AG10803 (cell line): ENCODE measurements around the gene SLITRK6.

Experiments used
- DNase-seq: peaks from one replicate; pipeline ENCODE4 v3.0.0; 2010; ENCODE audit warnings: low read depth
- H3K4me3 ChIP-seq: 2 replicates; pipeline ENCODE4 v1.5.1; 2011; ENCODE audit warnings: mild to moderate bottlenecking, low read length, control low read depth
- TF ChIP-seq, protein P1 (sequence below): conservative IDR thresholded peaks from 2 replicates; pipeline ENCODE4 v1.5.1; 2011; ENCODE audit warnings: mild to moderate bottlenecking, low read length, control low read depth, inconsistent platforms

Gene SLITRK6, protein sequence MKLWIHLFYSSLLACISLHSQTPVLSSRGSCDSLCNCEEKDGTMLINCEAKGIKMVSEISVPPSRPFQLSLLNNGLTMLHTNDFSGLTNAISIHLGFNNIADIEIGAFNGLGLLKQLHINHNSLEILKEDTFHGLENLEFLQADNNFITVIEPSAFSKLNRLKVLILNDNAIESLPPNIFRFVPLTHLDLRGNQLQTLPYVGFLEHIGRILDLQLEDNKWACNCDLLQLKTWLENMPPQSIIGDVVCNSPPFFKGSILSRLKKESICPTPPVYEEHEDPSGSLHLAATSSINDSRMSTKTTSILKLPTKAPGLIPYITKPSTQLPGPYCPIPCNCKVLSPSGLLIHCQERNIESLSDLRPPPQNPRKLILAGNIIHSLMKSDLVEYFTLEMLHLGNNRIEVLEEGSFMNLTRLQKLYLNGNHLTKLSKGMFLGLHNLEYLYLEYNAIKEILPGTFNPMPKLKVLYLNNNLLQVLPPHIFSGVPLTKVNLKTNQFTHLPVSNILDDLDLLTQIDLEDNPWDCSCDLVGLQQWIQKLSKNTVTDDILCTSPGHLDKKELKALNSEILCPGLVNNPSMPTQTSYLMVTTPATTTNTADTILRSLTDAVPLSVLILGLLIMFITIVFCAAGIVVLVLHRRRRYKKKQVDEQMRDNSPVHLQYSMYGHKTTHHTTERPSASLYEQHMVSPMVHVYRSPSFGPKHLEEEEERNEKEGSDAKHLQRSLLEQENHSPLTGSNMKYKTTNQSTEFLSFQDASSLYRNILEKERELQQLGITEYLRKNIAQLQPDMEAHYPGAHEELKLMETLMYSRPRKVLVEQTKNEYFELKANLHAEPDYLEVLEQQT

DNA sequence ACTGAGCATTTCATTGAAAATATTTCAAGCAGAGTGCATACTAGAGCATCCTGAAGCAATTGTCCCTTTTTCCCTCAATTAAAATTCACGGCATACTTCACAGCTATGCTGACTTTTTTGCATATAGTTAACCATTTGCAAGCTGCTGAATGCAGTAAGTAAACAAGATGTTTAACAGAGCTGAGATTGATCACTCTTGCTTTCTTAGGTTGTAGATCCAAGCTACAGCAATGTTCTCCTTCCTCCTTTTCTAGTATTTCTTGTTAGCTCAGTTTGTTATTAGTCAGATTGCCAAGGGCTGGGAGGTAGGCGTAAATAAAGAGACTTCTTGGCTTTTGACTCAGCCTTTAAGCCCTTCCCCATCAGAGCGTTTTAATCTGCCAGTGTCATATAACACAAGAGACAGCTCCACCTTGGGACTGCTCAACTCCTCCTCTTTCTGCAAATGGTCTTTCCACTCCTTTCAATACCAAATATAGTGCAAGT, at the start of gene SLITRK6:
Gene SLITRK6 (minus strand): TSS at position 323 of the 486 bp plus-strand sequence. CDS start 2,911 bp downstream, outside the sequence.
- DNase-seq = no peak
- TF ChIP-seq, protein P1, sequence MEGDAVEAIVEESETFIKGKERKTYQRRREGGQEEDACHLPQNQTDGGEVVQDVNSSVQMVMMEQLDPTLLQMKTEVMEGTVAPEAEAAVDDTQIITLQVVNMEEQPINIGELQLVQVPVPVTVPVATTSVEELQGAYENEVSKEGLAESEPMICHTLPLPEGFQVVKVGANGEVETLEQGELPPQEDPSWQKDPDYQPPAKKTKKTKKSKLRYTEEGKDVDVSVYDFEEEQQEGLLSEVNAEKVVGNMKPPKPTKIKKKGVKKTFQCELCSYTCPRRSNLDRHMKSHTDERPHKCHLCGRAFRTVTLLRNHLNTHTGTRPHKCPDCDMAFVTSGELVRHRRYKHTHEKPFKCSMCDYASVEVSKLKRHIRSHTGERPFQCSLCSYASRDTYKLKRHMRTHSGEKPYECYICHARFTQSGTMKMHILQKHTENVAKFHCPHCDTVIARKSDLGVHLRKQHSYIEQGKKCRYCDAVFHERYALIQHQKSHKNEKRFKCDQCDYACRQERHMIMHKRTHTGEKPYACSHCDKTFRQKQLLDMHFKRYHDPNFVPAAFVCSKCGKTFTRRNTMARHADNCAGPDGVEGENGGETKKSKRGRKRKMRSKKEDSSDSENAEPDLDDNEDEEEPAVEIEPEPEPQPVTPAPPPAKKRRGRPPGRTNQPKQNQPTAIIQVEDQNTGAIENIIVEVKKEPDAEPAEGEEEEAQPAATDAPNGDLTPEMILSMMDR = no peak
- H3K4me3 ChIP-seq = no peak within 1 kb of the TSS

DNA sequence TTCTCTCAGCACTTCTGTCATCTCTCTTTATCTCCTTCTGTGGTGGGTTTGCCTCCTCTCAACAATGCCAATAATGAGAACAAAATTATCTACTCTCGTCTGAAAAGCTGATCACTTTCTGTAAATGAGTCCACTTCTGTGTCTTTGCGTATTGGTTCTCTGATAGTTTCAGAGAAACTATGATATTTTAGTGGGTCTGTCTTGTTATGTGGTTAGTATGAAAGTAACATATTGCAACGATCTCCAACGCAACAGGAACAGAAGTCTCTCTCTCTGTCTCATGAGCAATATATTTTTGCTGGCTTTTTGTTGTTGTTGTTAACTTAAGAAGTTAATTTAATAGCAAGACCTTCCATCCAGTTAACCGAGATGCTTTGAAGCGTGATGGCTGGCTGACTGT, 47.8 kb upstream of the SLITRK6 start:
- no peak for DNase-seq
- TF ChIP-seq, protein P1 = no peak
- no peak overlapping the region for H3K4me3 ChIP-seq

DNA sequence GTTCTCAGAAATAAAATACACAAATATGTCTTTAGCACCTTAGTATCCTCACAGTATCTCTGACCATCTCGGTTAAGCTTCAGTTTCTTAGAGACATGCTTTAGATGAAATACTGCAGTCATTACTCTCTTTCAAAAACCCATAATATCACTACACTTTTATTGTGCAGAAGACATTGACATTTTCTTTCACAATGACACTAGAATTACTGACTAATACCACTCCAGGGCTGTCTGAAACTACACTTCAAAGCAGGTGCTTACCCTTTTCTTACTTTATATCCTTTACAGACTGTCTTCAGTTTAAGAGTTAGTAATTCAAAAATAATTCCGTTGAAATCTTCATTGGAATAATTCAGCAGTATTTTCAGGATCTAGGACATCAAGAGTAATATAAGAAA, 42.2 kb upstream of the SLITRK6 start:
- H3K4me3 ChIP-seq = no peak overlapping the region
- TF ChIP-seq, protein P1 = no peak

DNA sequence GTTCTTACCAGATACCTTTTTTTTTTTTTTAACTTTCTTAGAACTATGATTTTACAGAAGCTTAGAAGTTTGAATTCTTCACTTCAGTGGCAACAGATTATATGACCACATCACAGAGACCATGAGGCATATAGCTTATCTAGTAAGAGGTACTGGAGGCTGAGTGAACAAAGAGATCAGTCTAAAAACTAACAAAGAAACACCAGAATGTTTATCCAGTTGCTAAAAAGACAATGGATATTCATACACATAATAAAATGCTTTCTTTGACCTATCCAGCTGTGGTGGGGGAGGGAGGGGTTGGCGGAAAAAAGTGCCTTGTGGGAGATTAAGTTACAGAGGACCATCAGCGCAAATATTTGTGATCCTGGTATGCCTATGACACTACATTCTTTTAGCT, 34.7 kb upstream of the SLITRK6 start:
- no peak for DNase-seq
- TF ChIP-seq, protein P1 = no peak

More for the DNA sequence above, 42.2 kb upstream of the SLITRK6 start:
- DNase-seq = no peak

DNA sequence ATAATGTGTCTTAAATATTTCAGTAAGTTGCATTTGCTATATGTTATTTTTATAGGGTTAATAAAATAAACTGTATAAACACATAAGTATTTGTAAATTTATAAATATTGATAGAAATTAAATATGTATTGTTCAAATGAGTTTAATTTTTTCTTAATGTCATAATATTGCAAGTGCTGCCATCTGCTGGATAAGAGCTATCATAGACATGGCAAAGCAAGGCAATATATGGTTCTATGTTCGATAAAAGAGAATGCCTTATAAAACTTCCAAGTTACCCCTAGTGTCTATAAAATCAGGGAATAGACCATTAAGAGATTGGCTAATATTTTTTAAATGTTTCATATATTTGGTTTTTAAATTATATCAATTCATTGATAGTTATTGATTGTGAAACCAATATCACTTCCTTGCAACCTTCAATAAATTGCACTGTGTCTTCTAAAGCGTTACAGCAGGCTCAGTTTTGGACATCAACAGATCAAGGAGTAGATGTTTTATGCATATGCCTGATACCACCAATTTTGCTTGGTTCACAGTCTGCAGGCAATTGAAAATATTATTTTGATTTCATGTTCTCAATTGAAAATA, 29.0 kb upstream of the SLITRK6 start:
- H3K4me3 ChIP-seq = no peak overlapping the region
- peak; percentile 11 for DNase-seq
- TF ChIP-seq, protein P1 = peak; percentile 66

More for the DNA sequence above, 34.7 kb upstream of the SLITRK6 start:
- H3K4me3 ChIP-seq = no peak overlapping the region

DNA sequence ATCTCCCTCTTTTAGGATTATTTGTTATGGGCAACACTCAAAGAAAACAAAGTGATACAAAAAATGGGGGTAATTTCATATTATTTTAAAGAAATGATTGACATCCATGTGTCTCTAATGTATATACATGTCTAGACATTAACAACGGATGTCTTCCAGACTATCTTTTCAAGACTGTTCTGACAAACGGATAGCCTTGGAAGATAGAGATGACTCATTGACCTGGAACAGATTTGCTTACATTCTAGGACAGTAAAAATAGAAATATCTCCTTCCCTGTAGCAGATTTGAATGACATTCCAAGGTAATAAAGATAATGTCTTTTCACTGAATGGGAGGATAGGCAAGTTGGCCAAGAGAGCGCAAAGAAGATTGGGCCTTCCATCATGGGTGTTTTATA, 26.2 kb upstream of the SLITRK6 start:
- H3K4me3 ChIP-seq = no peak overlapping the region
- TF ChIP-seq, protein P1 = no peak
- DNase-seq = no peak
